Lower lobe of right lung (tissue), 2 donors: ENCODE data around the gene OR5H6. TPM values are rescaled to one million over a fixed set of nuclear protein-coding genes. Genes with fewer than 3 reads are reported as not detected.
"Not testable (repeated sequence)": the region's sequence is repeated elsewhere in the genome, so short reads cannot be mapped to it uniquely, and the experiment has no call there.

Source experiments
- ATAC-seq, 2 donors: fragments of 200-7000 bp; cut with Tn5 transposase; one replicate each; pipeline ENCODE4 v1.9.1; 2020 to 2022; ENCODE audit warnings: mild to moderate bottlenecking in 2 of 2, moderate library complexity in 2 of 2
- DNase-seq: peaks from one replicate; pipeline ENCODE4 v3.0.0-alpha.2; 2020
- H3K27ac ChIP-seq: fragments of 200-600 bp; one replicate; pipeline ENCODE4 v1.8.0; 2022
- H3K27me3 ChIP-seq: fragments of 200-600 bp; one replicate; pipeline ENCODE4 v1.8.0; 2022; ENCODE audit warnings: low read depth
- H3K36me3 ChIP-seq: fragments of 200-600 bp; one replicate; pipeline ENCODE4 v1.8.0; 2022; ENCODE audit warnings: mild to moderate bottlenecking
- H3K4me1 ChIP-seq: fragments of 200-600 bp; one replicate; pipeline ENCODE4 v1.8.0; 2022
- H3K4me3 ChIP-seq: fragments of 200-600 bp; one replicate; pipeline ENCODE4 v1.8.0; 2022; ENCODE audit warnings: mild to moderate bottlenecking
- H3K9me3 ChIP-seq: fragments of 200-600 bp; one replicate; pipeline ENCODE4 v1.8.0; 2022
- CTCF ChIP-seq: fragments of 200-600 bp; IDR thresholded peaks from one replicate; pipeline ENCODE4 v1.8.0; 2022; ENCODE audit warnings: antibody characterized with exemption, mild to moderate bottlenecking
- intact Hi-C: fragments of 100-400 bp; cut with DNase I; formaldehyde crosslinking; loops from one replicate; pipeline ENCODE4 v1.11.0; 2022
- total RNA-seq: library from RNA; stranded (reverse); fragmentation: NEBNext Ultra II Directional; extraction: Animal tissue kit (Norgen Biotek cat#: 25700); gene quantifications from one replicate; pipeline ENCODE4 v1.2.1, GENCODE V29; 2021
- donor health status: DM: no; HTN: yes; CAD: no; lungs with severe emphysema.

OR5H6 gene
- total RNA-seq, 1 donor from 2014 or later = not detected

- ATAC-seq = no peak
- no peak for TF ChIP-seq CTCF
These were observed 23.9 kb upstream of the OR5H6 start for GRCh38 chr3:98240131-98240530.

GRCh38 chr3:98242155-98242554 is 21.9 kb upstream of the OR5H6 start:
- no peak for TF ChIP-seq CTCF
- H3K27me3 ChIP-seq = no peaks in the 10 kb centered on the region
- no peaks in the 10 kb centered on the region for H3K36me3 ChIP-seq
- DNase-seq (no peak), ATAC-seq (no peak)
- H3K4me3 ChIP-seq = no peak overlapping the region
- no peaks in the 10 kb centered on the region for H3K4me1 ChIP-seq
- H3K9me3 ChIP-seq = no peaks in the 10 kb centered on the region
- intact Hi-C loops = no loop called here
- H3K27ac ChIP-seq = no peak overlapping the region

More at GRCh38 chr3:98240131-98240530, 23.9 kb upstream of the OR5H6 start:
- Histone ChIP-seq H3K4me1 (no peaks in the 10 kb centered on the region), H3K4me3 (no peak overlapping the region), H3K9me3 (no peaks in the 10 kb centered on the region), H3K36me3 (no peaks in the 10 kb centered on the region), H3K27ac (no peak overlapping the region), H3K27me3 (no peaks in the 10 kb centered on the region)
- no peak for DNase-seq
- intact Hi-C loops = no loop called here

GRCh38 chr3:98243843-98244242 is 20.2 kb upstream of the OR5H6 start:
- DNase-seq (no peak), ATAC-seq (no peak)
- intact Hi-C loops = no loop called here
- Histone ChIP-seq H3K4me3 (no peak overlapping the region), H3K27ac (no peak overlapping the region), H3K36me3 (no peaks in the 10 kb centered on the region), H3K4me1 (no peaks in the 10 kb centered on the region), H3K27me3 (no peaks in the 10 kb centered on the region), H3K9me3 (no peaks in the 10 kb centered on the region)
- no peak for TF ChIP-seq CTCF

- Histone ChIP-seq H3K4me3 (no peak overlapping the region), H3K36me3 (no peaks in the 10 kb centered on the region), H3K4me1 (no peaks in the 10 kb centered on the region), H3K9me3 (no peaks in the 10 kb centered on the region), H3K27ac (no peak overlapping the region), H3K27me3 (no peaks in the 10 kb centered on the region)
- TF ChIP-seq CTCF = no peak
- intact Hi-C loops = no loop called here
- ATAC-seq (no peak), DNase-seq (no peak)
These were observed 17.9 kb upstream of the OR5H6 start for GRCh38 chr3:98246142-98246541.

GRCh38 chr3:98256026-98256425 is 8.0 kb upstream of the OR5H6 start:
- H3K9me3 ChIP-seq, H3K27me3 ChIP-seq, H3K27ac ChIP-seq, DNase-seq, H3K36me3 ChIP-seq, ATAC-seq, H3K4me3 ChIP-seq, H3K4me1 ChIP-seq, intact Hi-C loops: not testable (repeated sequence)

- Histone ChIP-seq H3K27ac (no peak overlapping the region), H3K4me1 (no peaks in the 10 kb centered on the region), H3K36me3 (no peaks in the 10 kb centered on the region), H3K9me3 (no peaks in the 10 kb centered on the region), H3K4me3 (no peak overlapping the region), H3K27me3 (no peaks in the 10 kb centered on the region)
- DNase-seq = no peak
- ATAC-seq = no peak
- intact Hi-C loops = no loop called here
- TF ChIP-seq CTCF = no peak
These were observed 4.3 kb upstream of the OR5H6 start for GRCh38 chr3:98259707-98260106.
